WTC11 (cell line): Measurements from ENCODE around the gene ANKFN1. TPM values are rescaled to one million over a fixed set of nuclear protein-coding genes. Genes with fewer than 3 reads are reported as not detected.

Experiments
- ATAC-seq: fragments of 200-7000 bp; cut with Tn5 transposase; 2 replicates; pipeline ENCODE4 v1.10.0; 2021; ENCODE audit warnings: mild to moderate bottlenecking, moderate library complexity
- CTCF ChIA-PET: fragments of 300-600 bp; sonication (Branson Sonifier 250); formaldehyde crosslinking; loops from one replicate; lab custom pipeline; 2021; ENCODE audit warnings: antibody characterized with exemption; lab: Charles Lee
- POLR2A ChIA-PET: fragments of 350-600 bp; sonication (Branson Sonifier 250); formaldehyde crosslinking; loops from one replicate; lab custom pipeline; 2021; ENCODE audit warnings: antibody characterized with exemption; lab: Charles Lee
- DNase-seq: peaks from one replicate; pipeline ENCODE4 v3.0.0; 2021; ENCODE audit warnings: low spot score
- H3K27ac Mint-ChIP-seq: 2 replicates; pipeline ENCODE4 v1.8.0; 2021; ENCODE audit warnings: mixed read lengths
- H3K27me3 Mint-ChIP-seq: 2 replicates; pipeline ENCODE4 v1.8.0; 2021; ENCODE audit warnings: low read depth, mild to moderate bottlenecking, moderate library complexity, mixed read lengths
- H3K36me3 Mint-ChIP-seq: 2 replicates; pipeline ENCODE4 v1.8.0; 2021; ENCODE audit warnings: mixed read lengths
- H3K4me1 Mint-ChIP-seq: 2 replicates; pipeline ENCODE4 v1.8.0; 2022; ENCODE audit warnings: mixed read lengths
- H3K4me3 Mint-ChIP-seq: 2 replicates; pipeline ENCODE4 v1.8.0; 2021; ENCODE audit warnings: mild to moderate bottlenecking, moderate library complexity, mixed read lengths
- H3K9me3 Mint-ChIP-seq: 2 replicates; pipeline ENCODE4 v1.8.0; 2021; ENCODE audit warnings: mixed read lengths
- ELF4 ChIP-seq: sonication (generic); formaldehyde crosslinking; IDR thresholded peaks from 2 replicates; pipeline ENCODE4 v1.8.1; 2022; ENCODE audit warnings: low read depth, mild to moderate bottlenecking, moderate library complexity, missing genetic modification reagents
- ETV6 ChIP-seq: sonication (generic); formaldehyde crosslinking; IDR thresholded peaks from 2 replicates; pipeline ENCODE4 v1.8.1; 2022; ENCODE audit warnings: mild to moderate bottlenecking, missing genetic modification reagents
- FOXJ3 ChIP-seq: sonication (generic); formaldehyde crosslinking; IDR thresholded peaks from 2 replicates; pipeline ENCODE4 v1.9.0; 2021; ENCODE audit warnings: missing genetic modification reagents, mild to moderate bottlenecking, borderline replicate concordance
- GRHL2 ChIP-seq: fragments of 250-450 bp; sonication (Bioruptor Pico); IDR thresholded peaks from 2 replicates; pipeline ENCODE4 v1.8.0; 2022; ENCODE audit warnings: mild to moderate bottlenecking, moderate library complexity; ENCODE audit not compliant: insufficient replicate concordance, severe bottlenecking
- GTF2I ChIP-seq: fragments of 250-450 bp; sonication (Bioruptor Pico); conservative IDR thresholded peaks from 2 replicates; pipeline ENCODE4 v1.4.0; 2021; ENCODE audit warnings: mild to moderate bottlenecking
- JAZF1 ChIP-seq: fragments of 250-450 bp; sonication (Bioruptor Pico); IDR thresholded peaks from 2 replicates; pipeline ENCODE4 v1.9.0; 2021; ENCODE audit warnings: moderate library complexity, mild to moderate bottlenecking, inconsistent platforms
- JUN ChIP-seq: sonication (generic); formaldehyde crosslinking; IDR thresholded peaks from 2 replicates; pipeline ENCODE4 v1.8.0; 2023; ENCODE audit warnings: mild to moderate bottlenecking, missing genetic modification reagents
- NFATC4 ChIP-seq: fragments of 250-450 bp; sonication (Bioruptor Pico); IDR thresholded peaks from 2 replicates; pipeline ENCODE4 v1.9.0; 2021; ENCODE audit warnings: mild to moderate bottlenecking
- NFE2L1 ChIP-seq: sonication (generic); formaldehyde crosslinking; IDR thresholded peaks from 2 replicates; pipeline ENCODE4 v1.8.1; 2023; ENCODE audit warnings: missing genetic modification reagents
- NR1H2 ChIP-seq: sonication (generic); formaldehyde crosslinking; IDR thresholded peaks from 2 replicates; pipeline ENCODE4 v1.9.0; 2021; ENCODE audit warnings: mild to moderate bottlenecking, moderate library complexity, missing genetic modification reagents
- OVOL2 ChIP-seq: fragments of 250-450 bp; sonication (Bioruptor Pico); IDR thresholded peaks from 2 replicates; pipeline ENCODE4 v1.9.0; 2021; ENCODE audit warnings: mild to moderate bottlenecking, borderline replicate concordance
- RELA ChIP-seq: sonication (generic); formaldehyde crosslinking; IDR thresholded peaks from 2 replicates; pipeline ENCODE4 v1.8.1; 2022; ENCODE audit warnings: missing genetic modification reagents, mild to moderate bottlenecking, borderline replicate concordance
- SP1 ChIP-seq: sonication (generic); formaldehyde crosslinking; conservative IDR thresholded peaks from 2 replicates; pipeline ENCODE4 v1.8.1; 2022; ENCODE audit warnings: missing genetic modification reagents
- TCF7 ChIP-seq: sonication (generic); formaldehyde crosslinking; IDR thresholded peaks from 2 replicates; pipeline ENCODE4 v1.8.0; 2022; ENCODE audit warnings: mild to moderate bottlenecking, low read depth, missing genetic modification reagents, moderate library complexity
- ZNF121 ChIP-seq: sonication (generic); formaldehyde crosslinking; IDR thresholded peaks from 2 replicates; pipeline ENCODE4 v1.8.0; 2023; ENCODE audit warnings: missing genetic modification reagents
- ZNF138 ChIP-seq: sonication (generic); formaldehyde crosslinking; conservative IDR thresholded peaks from 2 replicates; pipeline ENCODE4 v1.8.1; 2022; ENCODE audit warnings: mild to moderate bottlenecking, moderate library complexity, missing genetic modification reagents
- ZNF263 ChIP-seq: sonication (generic); formaldehyde crosslinking; IDR thresholded peaks from 2 replicates; pipeline ENCODE4 v1.8.1; 2022; ENCODE audit warnings: low read depth, mild to moderate bottlenecking, moderate library complexity, missing genetic modification reagents
- total RNA-seq: library from RNA; stranded (reverse); gene quantifications from 3 replicates; pipeline ENCODE4 v1.2.3, GENCODE V29; 2021
- TF ChIP-seq, protein P1 (sequence below): sonication (generic); formaldehyde crosslinking; IDR thresholded peaks from 2 replicates; pipeline ENCODE4 v1.8.1; 2022; ENCODE audit warnings: mild to moderate bottlenecking, moderate library complexity, missing genetic modification reagents
- TF ChIP-seq, protein P2 (sequence below): sonication (generic); formaldehyde crosslinking; conservative IDR thresholded peaks from 2 replicates; pipeline ENCODE4 v1.8.1; 2023; ENCODE audit warnings: mild to moderate bottlenecking, low read depth, missing genetic modification reagents, moderate library complexity
- TF ChIP-seq, protein P3 (sequence below): sonication (generic); formaldehyde crosslinking; IDR thresholded peaks from 2 replicates; pipeline ENCODE4 v1.8.0; 2022; ENCODE audit warnings: mild to moderate bottlenecking, missing genetic modification reagents
- TF ChIP-seq, protein P4 (sequence below): fragments of 250-450 bp; sonication (Bioruptor Pico); IDR thresholded peaks from 2 replicates; pipeline ENCODE4 v1.9.0; 2021; ENCODE audit warnings: mild to moderate bottlenecking
- TF ChIP-seq, protein P5 (sequence below): sonication (generic); formaldehyde crosslinking; IDR thresholded peaks from 2 replicates; pipeline ENCODE4 v1.8.0; 2022; ENCODE audit warnings: mild to moderate bottlenecking, missing genetic modification reagents
- TF ChIP-seq, protein P6 (sequence below): sonication (generic); formaldehyde crosslinking; IDR thresholded peaks from 2 replicates; pipeline ENCODE4 v1.8.1; 2023; ENCODE audit warnings: mild to moderate bottlenecking, missing genetic modification reagents

The ANKFN1 gene
- total RNA-seq, 1 experiment from 2014 or later = 0.24 TPM

DNA sequence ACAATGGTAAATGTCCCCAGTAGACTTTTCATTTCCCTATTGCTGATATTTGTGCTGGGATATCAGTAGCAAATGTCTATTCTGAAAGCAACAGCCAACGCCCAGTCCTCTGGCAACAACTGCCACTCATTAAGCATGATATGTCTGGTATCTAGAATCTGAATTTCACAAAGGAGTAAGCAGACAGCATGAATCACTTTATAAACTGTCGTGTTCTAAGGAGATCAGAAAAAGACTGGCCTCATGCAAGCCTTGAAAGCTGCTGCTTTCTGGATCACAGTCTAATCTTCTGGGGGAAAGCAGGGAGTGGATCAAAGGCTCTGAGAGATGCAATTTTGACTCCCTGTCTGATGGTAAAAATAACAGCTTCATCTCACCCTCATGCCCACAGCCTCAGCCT, 287.1 kb downstream of the ANKFN1 start:
- CTCF ChIA-PET = no interaction called here
- Mint-ChIP-seq H3K9me3 (no peaks in the 10 kb centered on the region), H3K4me1 (peaks cover 14% of the 10 kb centered on the region), H3K27me3 (no peaks in the 10 kb centered on the region; the same call in 1 of the 2 replicates), H3K4me3 (no peak overlapping the region), H3K27ac (no peak overlapping the region), H3K36me3 (no peaks in the 10 kb centered on the region)
- TF ChIP-seq FOXJ3 = no peak
- POLR2A ChIA-PET = no interaction called here
- ATAC-seq (no peak), DNase-seq (no peak)

DNA sequence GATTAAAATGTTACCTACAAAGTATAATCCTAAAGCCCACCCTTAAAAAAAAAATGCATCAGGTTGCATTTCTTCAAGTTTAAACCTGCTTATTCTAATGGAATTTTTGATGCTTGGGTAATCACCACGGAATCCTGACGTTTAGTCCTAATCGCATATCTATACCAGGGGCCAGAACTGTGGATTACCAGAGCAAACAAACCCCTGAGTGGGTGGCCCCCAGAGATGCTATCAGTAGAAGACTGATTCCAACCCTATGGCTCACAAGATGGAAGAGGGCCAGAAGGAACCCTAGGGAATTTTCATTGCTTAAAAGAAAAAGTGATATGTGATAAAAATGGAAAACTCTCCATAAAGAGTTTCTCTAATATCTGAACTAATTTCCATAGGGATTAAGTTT, 288.0 kb downstream of the ANKFN1 start:
- Mint-ChIP-seq H3K27me3 (no peaks in the 10 kb centered on the region; the same call in 1 of the 2 replicates), H3K4me1 (peaks cover 14% of the 10 kb centered on the region), H3K9me3 (no peaks in the 10 kb centered on the region), H3K4me3 (no peak overlapping the region), H3K36me3 (no peaks in the 10 kb centered on the region), H3K27ac (no peak overlapping the region)
- no peak for TF ChIP-seq NR1H2 (CRISPR knock-in tag)
- no peak for TF ChIP-seq ZNF121 (CRISPR knock-in tag)
- no peak for TF ChIP-seq JUN (CRISPR knock-in tag)
- no peak for TF ChIP-seq ELF4 (CRISPR knock-in tag)
- POLR2A ChIA-PET = no interaction called here
- DNase-seq (no peak), ATAC-seq (no peak)
- CTCF ChIA-PET = no interaction called here

DNA sequence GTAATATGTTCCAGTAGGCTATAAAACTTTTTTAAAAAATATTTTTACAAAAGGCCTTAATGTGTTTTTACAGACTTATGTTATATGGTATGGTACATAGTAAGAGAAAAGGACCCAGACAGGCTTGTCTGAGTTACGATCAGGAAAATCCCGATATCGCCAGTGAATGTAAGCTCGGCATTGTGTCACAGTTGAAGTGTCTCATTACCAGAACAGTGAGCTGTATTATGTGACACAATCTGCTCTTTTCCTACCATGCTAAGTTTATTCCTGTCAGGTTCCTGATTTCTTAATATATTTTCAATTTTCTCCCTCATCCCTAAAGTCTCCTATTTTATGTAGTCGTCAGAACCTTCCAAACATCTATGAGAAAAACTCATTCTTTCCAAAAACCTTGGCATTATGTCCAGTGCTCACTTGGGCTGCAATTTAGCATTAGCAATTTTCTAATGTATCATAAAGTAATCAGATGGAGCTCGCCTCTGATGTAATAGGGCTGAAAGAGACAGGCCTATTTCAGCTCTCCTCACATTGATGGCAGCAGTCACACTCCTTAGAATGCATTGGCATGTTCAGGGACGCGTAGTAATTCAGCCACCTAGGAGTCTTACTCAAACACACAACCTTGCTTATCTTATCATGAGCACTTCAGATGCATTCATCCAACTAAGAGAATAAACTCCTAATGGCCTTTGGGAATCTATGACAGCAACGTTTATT, 292.6 kb downstream of the ANKFN1 start:
- H3K9me3 Mint-ChIP-seq = no peaks in the 10 kb centered on the region
- H3K27me3 Mint-ChIP-seq = no peaks in the 10 kb centered on the region
- H3K27ac Mint-ChIP-seq = no peak overlapping the region
- no peak for ATAC-seq
- peaks cover 5% of the 10 kb centered on the region for H3K4me1 Mint-ChIP-seq
- no peak for TF ChIP-seq ETV6
- no peak for TF ChIP-seq ZNF138 (CRISPR knock-in tag)
- TF ChIP-seq JAZF1 (CRISPR knock-in tag) = no peak
- TF ChIP-seq FOXJ3 = no peak
- TF ChIP-seq, protein P1, sequence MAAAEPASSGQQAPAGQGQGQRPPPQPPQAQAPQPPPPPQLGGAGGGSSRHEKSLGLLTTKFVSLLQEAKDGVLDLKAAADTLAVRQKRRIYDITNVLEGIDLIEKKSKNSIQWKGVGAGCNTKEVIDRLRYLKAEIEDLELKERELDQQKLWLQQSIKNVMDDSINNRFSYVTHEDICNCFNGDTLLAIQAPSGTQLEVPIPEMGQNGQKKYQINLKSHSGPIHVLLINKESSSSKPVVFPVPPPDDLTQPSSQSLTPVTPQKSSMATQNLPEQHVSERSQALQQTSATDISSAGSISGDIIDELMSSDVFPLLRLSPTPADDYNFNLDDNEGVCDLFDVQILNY (CRISPR knock-in tag) = no peak
- no peak for TF ChIP-seq NFATC4 (CRISPR knock-in tag)
- no peak for TF ChIP-seq SP1 (CRISPR knock-in tag)
- TF ChIP-seq, protein P2, sequence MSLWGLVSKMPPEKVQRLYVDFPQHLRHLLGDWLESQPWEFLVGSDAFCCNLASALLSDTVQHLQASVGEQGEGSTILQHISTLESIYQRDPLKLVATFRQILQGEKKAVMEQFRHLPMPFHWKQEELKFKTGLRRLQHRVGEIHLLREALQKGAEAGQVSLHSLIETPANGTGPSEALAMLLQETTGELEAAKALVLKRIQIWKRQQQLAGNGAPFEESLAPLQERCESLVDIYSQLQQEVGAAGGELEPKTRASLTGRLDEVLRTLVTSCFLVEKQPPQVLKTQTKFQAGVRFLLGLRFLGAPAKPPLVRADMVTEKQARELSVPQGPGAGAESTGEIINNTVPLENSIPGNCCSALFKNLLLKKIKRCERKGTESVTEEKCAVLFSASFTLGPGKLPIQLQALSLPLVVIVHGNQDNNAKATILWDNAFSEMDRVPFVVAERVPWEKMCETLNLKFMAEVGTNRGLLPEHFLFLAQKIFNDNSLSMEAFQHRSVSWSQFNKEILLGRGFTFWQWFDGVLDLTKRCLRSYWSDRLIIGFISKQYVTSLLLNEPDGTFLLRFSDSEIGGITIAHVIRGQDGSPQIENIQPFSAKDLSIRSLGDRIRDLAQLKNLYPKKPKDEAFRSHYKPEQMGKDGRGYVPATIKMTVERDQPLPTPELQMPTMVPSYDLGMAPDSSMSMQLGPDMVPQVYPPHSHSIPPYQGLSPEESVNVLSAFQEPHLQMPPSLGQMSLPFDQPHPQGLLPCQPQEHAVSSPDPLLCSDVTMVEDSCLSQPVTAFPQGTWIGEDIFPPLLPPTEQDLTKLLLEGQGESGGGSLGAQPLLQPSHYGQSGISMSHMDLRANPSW = no peak
- TF ChIP-seq JUN (CRISPR knock-in tag) = no peak
- TF ChIP-seq, protein P3, sequence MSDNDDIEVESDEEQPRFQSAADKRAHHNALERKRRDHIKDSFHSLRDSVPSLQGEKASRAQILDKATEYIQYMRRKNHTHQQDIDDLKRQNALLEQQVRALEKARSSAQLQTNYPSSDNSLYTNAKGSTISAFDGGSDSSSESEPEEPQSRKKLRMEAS (CRISPR knock-in tag) = no peak
- TF ChIP-seq, protein P4, sequence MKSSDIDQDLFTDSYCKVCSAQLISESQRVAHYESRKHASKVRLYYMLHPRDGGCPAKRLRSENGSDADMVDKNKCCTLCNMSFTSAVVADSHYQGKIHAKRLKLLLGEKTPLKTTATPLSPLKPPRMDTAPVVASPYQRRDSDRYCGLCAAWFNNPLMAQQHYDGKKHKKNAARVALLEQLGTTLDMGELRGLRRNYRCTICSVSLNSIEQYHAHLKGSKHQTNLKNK (CRISPR knock-in tag) = no peak
- POLR2A ChIA-PET = no interaction called here
- CTCF ChIA-PET = no interaction called here
- H3K36me3 Mint-ChIP-seq = no peaks in the 10 kb centered on the region
- DNase-seq = no peak
- no peak overlapping the region for H3K4me3 Mint-ChIP-seq

DNA sequence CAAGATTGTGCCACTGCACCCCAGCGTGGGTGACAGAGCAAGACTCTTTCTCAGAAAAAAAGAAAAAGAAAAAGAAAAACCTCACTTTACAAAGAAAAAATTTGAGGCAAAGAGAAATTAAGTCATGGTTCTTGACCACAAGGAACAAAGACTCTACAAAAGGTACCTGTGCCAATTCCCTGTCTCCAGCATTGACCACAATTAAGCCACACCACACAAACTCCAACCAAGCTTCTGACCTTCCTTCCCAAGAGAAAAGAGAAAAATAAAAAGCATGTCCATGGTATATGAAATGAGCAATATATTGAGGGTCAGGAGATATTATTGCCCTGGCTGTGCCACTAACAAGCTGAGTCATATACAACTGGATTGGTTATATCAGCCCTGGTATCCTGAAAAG, 293.9 kb downstream of the ANKFN1 start:
- ATAC-seq (no peak), DNase-seq (no peak)
- H3K4me3 Mint-ChIP-seq = no peak overlapping the region
- ChIA-PET POLR2A (no interaction called here), CTCF (no interaction called here)
- H3K36me3 Mint-ChIP-seq = no peaks in the 10 kb centered on the region
- H3K9me3 Mint-ChIP-seq = no peaks in the 10 kb centered on the region
- H3K27me3 Mint-ChIP-seq = no peaks in the 10 kb centered on the region
- no peaks in the 10 kb centered on the region; the same call in 1 of the 2 replicates for H3K4me1 Mint-ChIP-seq
- no peak overlapping the region for H3K27ac Mint-ChIP-seq
- TF ChIP-seq OVOL2 (CRISPR knock-in tag) (no peak), RELA (CRISPR knock-in tag) (no peak), NFE2L1 (CRISPR knock-in tag) (no peak), GRHL2 (CRISPR knock-in tag) (no peak), GTF2I (CRISPR knock-in tag) (no peak), TCF7 (CRISPR knock-in tag) (no peak), ZNF263 (CRISPR knock-in tag) (no peak)
- TF ChIP-seq, protein P5, sequence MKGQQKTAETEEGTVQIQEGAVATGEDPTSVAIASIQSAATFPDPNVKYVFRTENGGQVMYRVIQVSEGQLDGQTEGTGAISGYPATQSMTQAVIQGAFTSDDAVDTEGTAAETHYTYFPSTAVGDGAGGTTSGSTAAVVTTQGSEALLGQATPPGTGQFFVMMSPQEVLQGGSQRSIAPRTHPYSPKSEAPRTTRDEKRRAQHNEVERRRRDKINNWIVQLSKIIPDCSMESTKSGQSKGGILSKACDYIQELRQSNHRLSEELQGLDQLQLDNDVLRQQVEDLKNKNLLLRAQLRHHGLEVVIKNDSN (CRISPR knock-in tag) = no peak
- TF ChIP-seq, protein P6, sequence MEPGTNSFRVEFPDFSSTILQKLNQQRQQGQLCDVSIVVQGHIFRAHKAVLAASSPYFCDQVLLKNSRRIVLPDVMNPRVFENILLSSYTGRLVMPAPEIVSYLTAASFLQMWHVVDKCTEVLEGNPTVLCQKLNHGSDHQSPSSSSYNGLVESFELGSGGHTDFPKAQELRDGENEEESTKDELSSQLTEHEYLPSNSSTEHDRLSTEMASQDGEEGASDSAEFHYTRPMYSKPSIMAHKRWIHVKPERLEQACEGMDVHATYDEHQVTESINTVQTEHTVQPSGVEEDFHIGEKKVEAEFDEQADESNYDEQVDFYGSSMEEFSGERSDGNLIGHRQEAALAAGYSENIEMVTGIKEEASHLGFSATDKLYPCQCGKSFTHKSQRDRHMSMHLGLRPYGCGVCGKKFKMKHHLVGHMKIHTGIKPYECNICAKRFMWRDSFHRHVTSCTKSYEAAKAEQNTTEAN = no peak
